HG03439 (cell line): ENCODE data around the gene IDI1.

Experiments used
- ATAC-seq: cut with Tn5 transposase; IDR thresholded peaks from one replicate; pipeline ENCODE4 v1.9.1; 2021; ENCODE audit warnings: mild to moderate bottlenecking, moderate library complexity; ENCODE audit not compliant: unreplicated experiment

The IDI1 gene

GRCh38 chr10:996031-996430, 52.9 kb downstream of the IDI1 start:
- no peak for ATAC-seq

- no peak for ATAC-seq
Observed at GRCh38 chr10:995559-995926, 53.4 kb downstream of the IDI1 start.

- no peak for ATAC-seq
Observed at GRCh38 chr10:994836-995558, 53.9 kb downstream of the IDI1 start.

- ATAC-seq = no peak
Observed at GRCh38 chr10:992871-993270, 56.0 kb downstream of the IDI1 start.

- ATAC-seq = no peak
Observed at GRCh38 chr10:992467-992866, 56.5 kb downstream of the IDI1 start.

- no peak for ATAC-seq
Observed at GRCh38 chr10:990808-991207, 58.1 kb downstream of the IDI1 start.
